ENCODE measurements around the gene ZNF532. TPM values are rescaled to one million over a fixed set of nuclear protein-coding genes. Genes with fewer than 3 reads are reported as not detected.

ZNF532 gene
- total and polyA plus RNA-seq, 2 of the 13 experiments (the other 11 are each of a cell fraction or from before 2014, with no cell fraction given), result not detected

DNA sequence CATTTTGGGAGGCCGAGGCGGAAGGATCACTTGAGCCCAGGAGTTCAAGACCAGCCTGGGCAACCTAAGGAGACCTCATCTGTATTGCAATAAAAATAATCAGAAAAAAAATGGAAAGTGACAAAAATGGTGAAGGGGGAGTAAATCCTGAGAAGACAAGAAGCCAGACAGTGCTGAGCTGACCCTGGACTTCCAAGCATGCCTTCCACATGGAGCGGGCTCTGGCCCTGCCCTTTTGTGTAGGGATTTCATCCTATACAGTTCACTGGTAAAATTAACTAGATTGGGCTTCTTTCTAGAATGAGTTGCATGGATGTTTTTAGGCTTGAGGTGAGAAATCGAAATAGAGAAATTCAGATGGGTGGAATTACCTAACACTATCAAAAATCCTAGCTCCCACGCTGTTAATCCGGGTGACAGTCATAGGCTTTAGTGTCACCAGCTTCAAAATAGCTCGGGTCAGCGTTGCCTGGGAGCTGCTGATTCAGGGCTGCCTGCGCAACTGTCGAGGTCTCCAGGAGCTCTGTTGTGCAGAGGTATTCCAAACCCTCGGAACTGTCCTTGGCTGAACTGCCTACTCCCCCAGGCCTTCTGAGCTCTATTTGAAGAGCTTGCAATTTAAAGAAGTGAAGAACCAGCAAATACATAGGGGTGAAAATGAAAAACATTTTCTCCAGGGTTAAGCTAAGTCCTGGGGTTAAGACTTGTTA, 21.5 kb upstream of the ZNF532 start:
- FAIRE-seq (no peak), DNase-seq (ENCODE audit: low spot score) (no peak), ATAC-seq (no peak)
- Histone ChIP-seq H4K20me1 (ENCODE audit: insufficient read depth, low read length) (no peaks in the 10 kb centered on the region), H3K4me1 (ENCODE audit: insufficient read depth, low read length) (peaks cover 14% of the 10 kb centered on the region), H3K27ac (ENCODE audit: extremely low read length, insufficient read depth, low read length) (no peak overlapping the region), H3K9me3 (ENCODE audit: low read length) (no peaks in the 10 kb centered on the region), H3K9ac (ENCODE audit: insufficient read depth, low read depth, low read length) (no peak overlapping the region), H3K79me2 (ENCODE audit: insufficient read depth, low read length) (no peaks in the 10 kb centered on the region), H3K36me3 (replicated peaks in 1 of 2; ENCODE audit: control insufficient read depth in 1 of 2, insufficient read depth in 2 of 2, low read length in 2 of 2) (no peaks in the 10 kb centered on the region), H2AFZ (ENCODE audit: low read length) (no peak overlapping the region), H3K4me2 (ENCODE audit: low read depth, low read length) (no peak overlapping the region), H3K4me3 (replicated peaks in 1 of 3; ENCODE audit: insufficient read depth in 1 of 3, low read depth in 2 of 3, low read length in 3 of 3) (no peak overlapping the region), H3K27me3 (ENCODE audit: control insufficient read depth in 1 of 2, insufficient read depth in 2 of 2, low read length in 2 of 2) (peaks cover 0 to 29% of the 10 kb centered on the region in 2 experiments; a peak in 3 of 5 replicates)
- POLR2A ChIA-PET, result no interaction called here
- intact Hi-C loops (cut with micrococcal nuclease; ENCODE audit: unreplicated experiment), result no loop called here
- in situ Hi-C loops (cut with HindIII; ENCODE audit: extremely low pct_ligation_motif_present, low pct_unique_long_range_greater_than_20kb), result no loop called here
- TF ChIP-seq ZNF614 (CRISPR knock-in tag; IDR thresholded peaks at IDR 0.05; ENCODE audit: borderline replicate concordance) (no peak), SRF (IDR thresholded peaks at IDR 0.05; ENCODE audit: low read depth, low read length) (no peak), CBX5 (CRISPR knock-in tag; IDR thresholded peaks at IDR 0.05; ENCODE audit: borderline replicate concordance) (no peak), ZMYM4 (CRISPR knock-in tag; IDR thresholded peaks at IDR 0.05) (no peak)
- TF ChIP-seq, protein P1, sequence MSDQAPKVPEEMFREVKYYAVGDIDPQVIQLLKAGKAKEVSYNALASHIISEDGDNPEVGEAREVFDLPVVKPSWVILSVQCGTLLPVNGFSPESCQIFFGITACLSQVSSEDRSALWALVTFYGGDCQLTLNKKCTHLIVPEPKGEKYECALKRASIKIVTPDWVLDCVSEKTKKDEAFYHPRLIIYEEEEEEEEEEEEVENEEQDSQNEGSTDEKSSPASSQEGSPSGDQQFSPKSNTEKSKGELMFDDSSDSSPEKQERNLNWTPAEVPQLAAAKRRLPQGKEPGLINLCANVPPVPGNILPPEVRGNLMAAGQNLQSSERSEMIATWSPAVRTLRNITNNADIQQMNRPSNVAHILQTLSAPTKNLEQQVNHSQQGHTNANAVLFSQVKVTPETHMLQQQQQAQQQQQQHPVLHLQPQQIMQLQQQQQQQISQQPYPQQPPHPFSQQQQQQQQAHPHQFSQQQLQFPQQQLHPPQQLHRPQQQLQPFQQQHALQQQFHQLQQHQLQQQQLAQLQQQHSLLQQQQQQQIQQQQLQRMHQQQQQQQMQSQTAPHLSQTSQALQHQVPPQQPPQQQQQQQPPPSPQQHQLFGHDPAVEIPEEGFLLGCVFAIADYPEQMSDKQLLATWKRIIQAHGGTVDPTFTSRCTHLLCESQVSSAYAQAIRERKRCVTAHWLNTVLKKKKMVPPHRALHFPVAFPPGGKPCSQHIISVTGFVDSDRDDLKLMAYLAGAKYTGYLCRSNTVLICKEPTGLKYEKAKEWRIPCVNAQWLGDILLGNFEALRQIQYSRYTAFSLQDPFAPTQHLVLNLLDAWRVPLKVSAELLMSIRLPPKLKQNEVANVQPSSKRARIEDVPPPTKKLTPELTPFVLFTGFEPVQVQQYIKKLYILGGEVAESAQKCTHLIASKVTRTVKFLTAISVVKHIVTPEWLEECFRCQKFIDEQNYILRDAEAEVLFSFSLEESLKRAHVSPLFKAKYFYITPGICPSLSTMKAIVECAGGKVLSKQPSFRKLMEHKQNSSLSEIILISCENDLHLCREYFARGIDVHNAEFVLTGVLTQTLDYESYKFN (CRISPR knock-in tag; conservative IDR thresholded peaks at IDR 0.05), result no peak
- TF ChIP-seq, protein P2, sequence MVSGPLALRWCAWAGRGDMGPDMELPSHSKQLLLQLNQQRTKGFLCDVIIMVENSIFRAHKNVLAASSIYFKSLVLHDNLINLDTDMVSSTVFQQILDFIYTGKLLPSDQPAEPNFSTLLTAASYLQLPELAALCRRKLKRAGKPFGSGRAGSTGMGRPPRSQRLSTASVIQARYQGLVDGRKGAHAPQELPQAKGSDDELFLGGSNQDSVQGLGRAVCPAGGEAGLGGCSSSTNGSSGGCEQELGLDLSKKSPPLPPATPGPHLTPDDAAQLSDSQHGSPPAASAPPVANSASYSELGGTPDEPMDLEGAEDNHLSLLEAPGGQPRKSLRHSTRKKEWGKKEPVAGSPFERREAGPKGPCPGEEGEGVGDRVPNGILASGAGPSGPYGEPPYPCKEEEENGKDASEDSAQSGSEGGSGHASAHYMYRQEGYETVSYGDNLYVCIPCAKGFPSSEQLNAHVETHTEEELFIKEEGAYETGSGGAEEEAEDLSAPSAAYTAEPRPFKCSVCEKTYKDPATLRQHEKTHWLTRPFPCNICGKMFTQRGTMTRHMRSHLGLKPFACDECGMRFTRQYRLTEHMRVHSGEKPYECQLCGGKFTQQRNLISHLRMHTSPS (CRISPR knock-in tag; IDR thresholded peaks at IDR 0.05; ENCODE audit: low read depth), result no peak
- no TSS peak for BruUV-seq (replicated peaks)
- 21% methylated on average over 11 of the region's 11 CpGs for WGBS (ENCODE audit: low lambda C conversion rate)
- CTCF ChIA-PET (ENCODE audit: low intra/inter-chr PET ratio, low total read pairs), result no interaction called here
